ENCODE measurements around the gene L3MBTL2.
A peak's percentile ranks its signal among the peaks of the same experiment; 100 is the strongest.
"Not testable (repeated sequence)": the region's sequence is repeated elsewhere in the genome, so short reads cannot be mapped to it uniquely, and the experiment has no call there.

The L3MBTL2 gene

DNA sequence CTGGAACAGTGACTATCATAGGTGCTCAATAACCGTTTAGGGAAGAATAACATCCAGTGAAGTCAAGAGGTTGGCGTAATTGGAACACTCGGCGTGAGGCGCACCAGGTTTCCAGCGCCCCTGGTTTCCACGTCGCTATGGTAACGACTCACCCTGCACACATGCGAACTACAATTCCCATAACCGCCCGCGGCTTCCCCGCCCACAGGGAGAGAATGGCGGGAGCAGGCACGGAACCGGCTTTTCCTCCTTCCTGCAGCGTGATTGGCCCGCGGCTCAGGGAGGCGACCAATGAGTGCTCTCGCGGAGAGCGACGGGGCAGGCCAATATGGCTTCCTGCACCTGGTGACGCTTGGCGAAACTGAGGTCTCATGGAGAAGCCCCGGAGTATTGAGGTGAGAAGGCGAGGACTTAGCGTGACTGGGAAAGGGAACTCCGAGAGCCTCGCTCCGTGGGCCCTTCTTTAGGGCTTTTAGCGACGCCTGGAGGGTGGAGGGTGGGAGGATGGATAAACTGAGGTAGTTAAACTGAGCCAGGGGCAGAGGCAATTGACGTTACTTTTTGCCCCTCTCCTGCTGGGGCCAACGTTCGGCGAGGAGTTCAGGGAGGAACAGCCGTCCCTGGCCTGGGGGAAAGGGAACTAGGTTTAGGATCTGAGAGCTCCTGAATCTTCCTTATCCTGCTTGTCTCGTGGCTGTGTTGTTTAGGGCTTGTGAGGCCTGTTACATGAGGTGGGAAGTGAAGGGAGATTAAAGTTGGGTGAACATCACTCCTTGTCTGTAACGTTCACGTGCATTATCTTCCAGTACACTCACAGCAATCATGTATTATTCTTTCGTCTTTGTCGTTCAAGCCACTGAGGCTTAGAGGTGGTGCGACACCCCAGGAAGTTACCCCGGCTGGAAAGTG lies at the start of gene L3MBTL2:
L3MBTL2 (plus strand) TSS at position 321 of the 909 bp plus-strand sequence; CDS start at position 372, 51 bp downstream.
- DNase-seq: peak; percentile 95 to 97

DNA sequence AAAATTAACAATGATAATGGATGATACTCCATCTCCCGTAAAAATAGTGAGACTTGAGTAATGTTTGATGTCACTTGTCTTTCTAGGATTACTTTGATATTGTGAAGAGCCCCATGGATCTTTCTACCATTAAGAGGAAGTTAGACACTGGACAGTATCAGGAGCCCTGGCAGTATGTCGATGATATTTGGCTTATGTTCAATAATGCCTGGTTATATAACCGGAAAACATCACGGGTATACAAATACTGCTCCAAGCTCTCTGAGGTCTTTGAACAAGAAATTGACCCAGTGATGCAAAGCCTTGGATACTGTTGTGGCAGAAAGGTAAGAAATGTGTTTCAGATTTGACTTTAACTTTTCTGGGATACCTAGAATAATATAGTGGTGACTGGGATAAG lies 48.0 kb upstream of the L3MBTL2 start:
- DNase-seq: no peak

DNA sequence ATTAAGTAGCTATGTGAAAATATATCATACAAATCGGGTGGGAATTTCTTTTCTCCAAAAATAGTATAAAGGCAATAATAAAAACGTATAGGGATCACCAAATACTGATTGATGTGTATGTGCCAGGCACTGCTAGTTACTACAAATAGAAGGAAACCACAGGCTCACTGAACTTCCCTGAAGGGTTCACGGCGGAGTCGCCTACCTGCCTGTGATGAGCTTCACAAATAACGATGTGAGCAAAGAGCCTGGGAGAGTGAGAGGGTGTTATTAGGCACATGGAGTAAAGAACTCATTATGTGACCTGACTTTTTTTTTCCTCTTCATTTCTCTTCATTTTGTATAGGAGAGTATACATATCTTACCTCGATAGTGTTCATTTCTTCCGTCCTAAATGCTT lies 36.0 kb upstream of the L3MBTL2 start:
- DNase-seq: no peak

DNA sequence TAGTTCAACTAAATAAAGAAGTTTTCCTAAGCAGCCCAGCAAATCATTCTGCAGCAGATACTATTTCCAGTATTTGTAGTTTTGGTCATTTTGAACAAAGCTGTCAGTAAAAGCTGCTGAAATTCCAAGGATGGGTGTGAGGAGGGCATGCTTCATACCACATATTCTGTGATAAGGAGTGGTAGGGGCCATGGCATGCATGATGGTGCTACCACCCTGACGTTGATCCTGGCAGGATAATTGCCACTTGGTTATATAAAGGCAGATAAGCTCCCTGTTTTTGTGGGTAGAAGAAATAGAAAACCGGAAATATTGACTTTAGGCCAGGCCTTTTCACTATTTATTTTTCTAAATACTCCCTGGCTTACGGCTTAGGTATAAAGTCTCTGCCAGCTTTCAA lies 33.1 kb upstream of the L3MBTL2 start:
- no peak for DNase-seq

DNA sequence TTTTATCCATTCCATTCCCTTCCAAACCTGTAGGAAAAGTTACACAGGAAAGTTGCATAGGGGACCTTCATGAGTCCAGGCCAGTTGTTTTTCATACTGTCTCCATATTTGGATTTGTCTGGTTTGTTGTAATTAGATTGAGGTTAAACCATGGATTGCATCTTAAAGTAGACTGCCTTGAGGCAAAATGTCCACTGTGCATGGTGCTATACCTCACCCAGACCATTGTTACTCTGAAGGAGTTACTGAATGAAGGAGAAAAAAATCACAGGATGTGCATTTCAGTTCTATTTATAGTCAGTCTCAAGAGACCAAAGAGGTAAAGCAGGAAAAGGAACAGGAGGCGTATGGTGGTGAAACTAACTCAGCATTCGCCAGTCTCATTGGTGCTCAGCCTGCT lies 29.6 kb upstream of the L3MBTL2 start:
- no peak for DNase-seq

DNA sequence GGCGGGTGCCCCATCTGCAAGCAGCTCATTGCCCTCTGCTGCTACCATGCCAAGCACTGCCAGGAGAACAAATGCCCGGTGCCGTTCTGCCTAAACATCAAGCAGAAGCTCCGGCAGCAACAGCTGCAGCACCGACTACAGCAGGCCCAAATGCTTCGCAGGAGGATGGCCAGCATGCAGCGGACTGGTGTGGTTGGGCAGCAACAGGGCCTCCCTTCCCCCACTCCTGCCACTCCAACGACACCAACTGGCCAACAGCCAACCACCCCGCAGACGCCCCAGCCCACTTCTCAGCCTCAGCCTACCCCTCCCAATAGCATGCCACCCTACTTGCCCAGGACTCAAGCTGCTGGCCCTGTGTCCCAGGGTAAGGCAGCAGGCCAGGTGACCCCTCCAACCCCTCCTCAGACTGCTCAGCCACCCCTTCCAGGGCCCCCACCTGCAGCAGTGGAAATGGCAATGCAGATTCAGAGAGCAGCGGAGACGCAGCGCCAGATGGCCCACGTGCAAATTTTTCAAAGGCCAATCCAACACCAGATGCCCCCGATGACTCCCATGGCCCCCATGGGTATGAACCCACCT lies 28.0 kb upstream of the L3MBTL2 start:
- no peak for DNase-seq

DNA sequence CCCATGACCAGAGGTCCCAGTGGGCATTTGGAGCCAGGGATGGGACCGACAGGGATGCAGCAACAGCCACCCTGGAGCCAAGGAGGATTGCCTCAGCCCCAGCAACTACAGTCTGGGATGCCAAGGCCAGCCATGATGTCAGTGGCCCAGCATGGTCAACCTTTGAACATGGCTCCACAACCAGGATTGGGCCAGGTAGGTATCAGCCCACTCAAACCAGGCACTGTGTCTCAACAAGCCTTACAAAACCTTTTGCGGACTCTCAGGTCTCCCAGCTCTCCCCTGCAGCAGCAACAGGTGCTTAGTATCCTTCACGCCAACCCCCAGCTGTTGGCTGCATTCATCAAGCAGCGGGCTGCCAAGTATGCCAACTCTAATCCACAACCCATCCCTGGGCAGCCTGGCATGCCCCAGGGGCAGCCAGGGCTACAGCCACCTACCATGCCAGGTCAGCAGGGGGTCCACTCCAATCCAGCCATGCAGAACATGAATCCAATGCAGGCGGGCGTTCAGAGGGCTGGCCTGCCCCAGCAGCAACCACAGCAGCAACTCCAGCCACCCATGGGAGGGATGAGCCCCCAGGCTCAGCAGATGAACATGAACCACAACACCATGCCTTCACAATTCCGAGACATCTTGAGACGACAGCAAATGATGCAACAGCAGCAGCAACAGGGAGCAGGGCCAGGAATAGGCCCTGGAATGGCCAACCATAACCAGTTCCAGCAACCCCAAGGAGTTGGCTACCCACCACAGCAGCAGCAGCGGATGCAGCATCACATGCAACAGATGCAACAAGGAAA lies 27.3 kb upstream of the L3MBTL2 start:
- no peak for DNase-seq

DNA sequence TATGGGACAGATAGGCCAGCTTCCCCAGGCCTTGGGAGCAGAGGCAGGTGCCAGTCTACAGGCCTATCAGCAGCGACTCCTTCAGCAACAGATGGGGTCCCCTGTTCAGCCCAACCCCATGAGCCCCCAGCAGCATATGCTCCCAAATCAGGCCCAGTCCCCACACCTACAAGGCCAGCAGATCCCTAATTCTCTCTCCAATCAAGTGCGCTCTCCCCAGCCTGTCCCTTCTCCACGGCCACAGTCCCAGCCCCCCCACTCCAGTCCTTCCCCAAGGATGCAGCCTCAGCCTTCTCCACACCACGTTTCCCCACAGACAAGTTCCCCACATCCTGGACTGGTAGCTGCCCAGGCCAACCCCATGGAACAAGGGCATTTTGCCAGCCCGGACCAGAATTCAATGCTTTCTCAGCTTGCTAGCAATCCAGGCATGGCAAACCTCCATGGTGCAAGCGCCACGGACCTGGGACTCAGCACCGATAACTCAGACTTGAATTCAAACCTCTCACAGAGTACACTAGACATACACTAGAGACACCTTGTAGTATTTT lies 26.6 kb upstream of the L3MBTL2 start:
- DNase-seq: no peak

DNA sequence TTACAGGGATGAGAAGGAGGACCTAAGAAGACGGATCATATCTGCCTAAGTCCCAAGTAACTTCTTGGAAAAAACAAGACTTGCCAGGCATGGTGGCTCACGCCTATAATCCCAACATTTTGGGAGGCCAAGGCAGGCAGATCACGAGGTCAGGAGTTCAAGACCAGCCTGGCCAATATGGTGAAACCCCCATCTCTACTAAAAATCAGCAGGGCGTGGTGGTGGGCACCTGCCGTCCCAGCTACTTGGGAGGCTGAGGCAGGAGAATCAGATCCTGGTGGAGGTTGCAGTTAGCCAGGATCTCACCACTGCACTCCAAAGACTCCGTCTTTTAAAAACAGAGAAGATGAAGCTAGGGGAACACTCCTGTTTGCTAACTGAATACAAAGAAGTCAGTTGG lies 24.8 kb upstream of the L3MBTL2 start:
- not testable (repeated sequence) for DNase-seq

DNA sequence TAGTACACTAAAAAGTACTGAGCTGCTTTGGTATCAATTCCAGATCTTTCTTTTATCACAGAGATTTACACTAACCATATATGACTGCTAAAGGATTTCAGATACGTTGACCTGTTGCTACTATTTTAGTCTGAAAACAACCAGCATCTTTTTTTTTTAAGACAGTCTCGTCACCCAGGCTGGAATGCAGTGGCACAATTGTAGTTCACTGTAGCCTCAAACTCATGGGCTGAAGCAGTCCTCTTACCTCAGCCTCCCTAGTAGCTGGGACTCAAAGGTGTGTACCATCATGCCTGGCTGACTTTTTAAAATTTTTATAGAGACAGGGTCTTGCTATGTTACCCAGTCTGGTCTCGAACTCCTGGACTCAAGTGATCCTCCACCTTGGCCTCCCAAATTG lies 24.2 kb upstream of the L3MBTL2 start:
- no peak for DNase-seq

DNA sequence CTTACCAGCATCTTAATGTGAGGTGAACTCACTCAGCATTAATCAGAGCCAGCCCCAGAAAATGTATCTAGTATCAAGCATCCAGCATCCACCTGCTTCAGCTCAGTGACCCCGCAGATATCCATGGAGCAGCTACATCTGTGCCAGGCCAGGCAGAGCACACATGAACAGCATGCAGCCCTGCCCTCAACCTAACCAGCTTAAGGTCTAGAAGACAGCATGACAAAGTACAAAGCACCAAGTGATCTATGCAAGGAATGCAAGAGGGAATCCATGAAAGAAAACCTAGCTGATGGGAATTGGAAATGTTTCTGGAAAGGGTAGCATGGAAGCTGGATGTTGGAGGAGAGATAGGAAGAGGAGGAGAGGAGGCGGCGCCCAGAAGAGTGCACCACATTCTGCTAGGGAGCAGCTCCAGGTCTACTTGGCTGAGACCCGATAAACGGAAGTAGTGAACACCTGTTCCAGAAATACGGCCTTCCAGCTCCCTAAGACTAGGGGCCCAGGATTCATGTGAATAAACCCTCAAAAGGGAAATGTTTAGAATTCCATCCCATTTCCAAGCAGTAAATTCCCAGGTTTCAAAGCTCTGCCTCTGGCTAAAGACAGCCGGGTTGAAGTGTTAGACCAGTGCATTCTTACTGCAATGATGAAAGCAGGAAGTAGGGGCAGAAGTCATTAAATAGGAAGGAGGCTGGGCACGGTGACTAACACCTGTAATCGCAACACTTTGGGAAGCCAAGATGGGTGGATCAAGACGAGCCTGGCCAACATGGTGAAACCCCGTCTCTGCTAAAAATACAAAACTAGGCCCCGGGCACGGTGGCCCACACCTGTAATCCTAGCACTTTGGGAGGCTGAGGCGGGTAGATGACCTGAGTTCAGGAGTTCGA lies 23.5 kb upstream of the L3MBTL2 start:
- DNase-seq: no peak

DNA sequence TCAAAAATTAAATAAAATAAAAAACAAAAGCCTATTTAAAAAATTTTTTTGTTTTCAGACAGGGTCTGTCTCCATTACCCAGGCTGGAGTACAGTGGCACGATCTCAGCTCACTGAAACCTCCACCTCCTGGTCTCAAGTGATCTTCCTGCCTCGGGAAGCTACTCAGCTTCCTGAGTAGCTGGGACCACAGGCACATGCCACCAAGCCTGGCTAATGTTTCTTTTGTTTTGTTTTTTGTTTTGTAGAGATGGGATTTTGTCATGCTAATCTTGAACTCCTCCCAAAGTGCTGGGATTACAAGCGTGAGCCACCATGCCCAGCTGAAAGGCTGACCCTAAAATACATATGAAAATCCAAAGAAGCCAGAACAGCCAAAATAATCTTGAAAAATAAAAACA lies 20.4 kb upstream of the L3MBTL2 start:
- no peak for DNase-seq

DNA sequence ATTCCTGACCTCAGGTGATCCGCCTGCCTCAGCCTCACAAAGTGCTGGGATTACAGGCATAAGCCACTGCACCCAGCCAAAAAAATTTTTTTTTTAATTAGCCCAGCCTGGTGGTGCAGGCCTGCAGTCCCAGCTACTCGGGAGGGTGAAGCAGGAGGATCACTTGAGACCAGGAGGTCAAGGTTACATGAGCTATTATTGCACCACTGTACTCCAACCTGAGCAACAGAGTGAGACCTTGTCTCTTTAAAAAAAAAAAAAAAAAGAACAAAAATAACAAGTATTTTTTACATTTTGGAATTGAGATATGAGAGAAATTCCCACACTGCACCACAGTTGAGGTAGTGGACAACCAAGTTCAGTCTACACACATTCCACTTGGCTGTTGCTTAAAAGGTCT lies 13.6 kb upstream of the L3MBTL2 start:
- no peak for DNase-seq

DNA sequence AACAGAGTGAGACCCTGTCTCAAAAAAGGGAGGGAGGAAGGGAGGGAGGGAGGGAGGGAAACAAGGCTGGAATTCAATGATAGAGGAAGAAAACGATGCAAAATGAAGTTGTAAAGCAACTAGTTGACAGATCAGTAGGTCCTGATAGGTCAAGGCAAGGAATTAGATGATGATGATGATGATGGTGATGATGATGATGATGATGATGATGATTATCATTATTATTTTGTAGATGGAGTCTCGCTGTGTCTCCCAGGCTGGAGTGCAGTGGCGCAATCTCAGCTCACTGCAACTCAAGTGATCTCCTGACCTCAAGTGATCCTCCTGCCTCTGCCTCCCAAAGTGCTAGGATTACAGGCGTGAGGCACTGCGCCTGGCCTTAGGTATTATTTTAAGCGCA lies 11.3 kb upstream of the L3MBTL2 start:
- DNase-seq: no peak

DNA sequence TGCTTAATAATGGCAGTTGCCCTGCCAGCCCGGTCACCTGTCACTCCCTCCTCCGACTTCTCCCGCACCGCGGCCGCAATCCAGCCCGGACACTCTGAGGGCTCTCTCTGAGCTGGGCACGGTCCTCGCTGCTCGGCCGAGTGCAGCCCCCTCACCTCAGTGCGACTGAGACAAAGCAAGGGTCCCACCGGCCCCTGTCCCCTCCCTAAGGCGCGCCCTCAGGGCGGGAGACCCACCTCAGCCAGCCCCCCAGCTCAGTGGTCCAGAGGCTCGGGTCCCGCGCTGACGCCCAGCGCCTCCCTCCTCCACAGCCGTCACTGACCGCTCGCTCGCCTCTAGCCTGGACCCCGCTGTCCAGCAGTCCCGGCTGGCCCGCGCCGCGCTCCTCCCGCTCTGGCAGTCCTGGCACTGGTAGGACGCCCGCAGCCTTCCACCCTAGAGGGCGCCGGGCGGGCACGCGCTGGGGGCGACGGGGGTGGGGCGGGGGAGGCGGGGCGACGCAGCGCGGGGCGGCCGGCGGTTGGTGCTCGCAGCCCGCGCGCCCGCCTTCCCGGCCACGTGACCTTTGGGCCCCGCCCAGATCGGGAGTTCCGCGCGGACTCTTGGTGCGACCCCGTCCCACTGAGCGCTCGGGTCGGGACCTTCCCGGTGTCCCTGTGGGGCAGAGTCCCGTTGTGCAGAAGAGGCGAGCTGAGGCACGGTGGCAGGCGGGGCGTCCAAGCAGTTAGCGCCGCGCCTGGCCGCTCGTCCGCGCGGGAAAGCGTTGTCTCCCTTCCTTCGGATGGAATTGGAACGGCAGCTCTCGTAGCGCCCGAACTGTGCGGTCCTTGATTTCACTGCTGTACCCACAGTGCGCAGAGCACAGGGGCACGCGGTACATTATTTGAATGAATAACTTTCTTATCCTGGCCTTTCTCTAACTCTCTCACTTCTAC lies 7.8 kb upstream of the L3MBTL2 start:
- DNase-seq: peak; percentile 76 to 78

DNA sequence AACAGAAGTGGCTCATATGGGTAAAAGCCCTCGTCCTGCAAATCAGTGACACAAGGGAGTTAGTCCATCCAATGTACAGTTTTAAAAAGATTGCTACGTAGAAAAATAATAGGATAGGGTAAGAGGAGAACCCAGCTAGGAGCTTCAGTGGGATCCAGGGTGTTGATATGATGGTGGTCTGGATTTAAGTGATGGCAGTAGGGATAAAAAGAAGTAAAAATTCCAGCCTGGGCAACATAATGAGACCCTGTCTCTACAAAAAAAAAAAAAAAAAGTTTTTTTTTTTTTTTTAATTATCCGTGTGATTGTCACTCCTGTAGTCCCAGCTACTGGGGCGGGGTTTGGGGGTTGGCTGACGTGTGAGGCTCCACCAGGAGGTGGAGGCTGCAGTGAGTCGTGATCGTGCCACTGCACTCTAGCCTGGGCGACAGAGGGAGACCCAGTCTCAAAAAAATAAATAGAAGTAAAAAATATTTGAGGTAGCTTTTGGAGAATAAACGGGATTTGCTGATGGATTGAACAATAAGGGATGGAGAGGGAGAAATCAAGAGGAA lies 7.0 kb upstream of the L3MBTL2 start:
- DNase-seq: peak in 1 of 2 donors; percentile 50

DNA sequence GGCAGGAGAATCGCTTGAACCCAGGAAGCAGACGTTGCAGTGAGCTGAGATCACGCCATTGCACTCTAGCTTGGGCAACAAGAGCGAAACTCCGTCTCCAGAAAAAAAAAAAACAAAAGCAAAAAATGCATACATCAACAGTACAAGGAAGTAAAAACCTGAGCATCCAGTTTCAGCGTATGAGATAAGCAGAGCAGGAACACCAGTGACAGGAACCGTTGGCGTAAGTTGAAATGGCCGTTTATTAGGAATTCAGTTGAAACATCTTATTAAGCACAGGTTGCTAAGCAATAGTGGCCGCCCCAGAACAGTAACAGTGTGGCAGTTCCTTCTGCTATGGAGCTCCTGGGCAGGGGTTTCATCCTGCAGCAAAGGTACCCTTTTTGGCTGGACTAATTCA lies 4.0 kb upstream of the L3MBTL2 start:
- DNase-seq: no peak

DNA sequence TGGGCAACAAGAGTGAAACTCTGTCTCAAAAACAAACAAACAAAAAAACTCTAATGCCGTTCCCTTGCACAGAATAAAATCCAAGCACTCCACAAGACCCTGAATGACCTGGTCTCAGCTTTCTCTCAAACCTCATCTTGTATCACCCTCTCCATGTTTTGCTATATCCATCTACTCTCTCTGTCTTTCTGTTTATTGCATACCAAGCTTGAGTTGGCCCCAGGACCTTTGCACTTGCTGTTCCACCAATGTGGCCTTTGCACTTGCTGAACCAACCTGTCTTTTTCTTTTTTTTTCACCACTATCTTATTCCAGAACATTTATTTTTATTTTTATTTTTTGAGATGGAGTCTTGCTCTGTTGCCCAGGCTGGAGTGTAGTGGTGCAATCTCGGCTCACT lies 2.0 kb upstream of the L3MBTL2 start:
- no peak for DNase-seq

DNA sequence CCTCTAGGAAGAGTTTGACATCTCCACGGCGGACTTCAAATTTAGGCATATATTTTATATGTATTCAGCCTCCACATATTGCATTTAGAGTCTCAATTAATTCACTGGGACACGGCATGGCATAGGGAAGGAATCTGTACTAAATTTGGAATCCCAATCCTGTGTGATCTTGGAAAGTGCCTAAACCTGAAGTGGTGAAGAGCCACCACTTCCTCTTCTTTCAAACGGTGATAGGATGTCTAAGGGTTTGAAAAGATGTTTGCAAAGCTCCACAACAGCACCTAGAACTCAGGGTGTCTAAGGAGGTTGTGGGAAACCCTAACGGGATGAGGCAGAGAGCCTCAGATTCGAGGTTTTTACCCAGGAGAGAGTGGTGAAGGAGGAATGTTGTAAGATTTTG lies 1.0 kb upstream of the L3MBTL2 start:
- DNase-seq: no peak

DNA sequence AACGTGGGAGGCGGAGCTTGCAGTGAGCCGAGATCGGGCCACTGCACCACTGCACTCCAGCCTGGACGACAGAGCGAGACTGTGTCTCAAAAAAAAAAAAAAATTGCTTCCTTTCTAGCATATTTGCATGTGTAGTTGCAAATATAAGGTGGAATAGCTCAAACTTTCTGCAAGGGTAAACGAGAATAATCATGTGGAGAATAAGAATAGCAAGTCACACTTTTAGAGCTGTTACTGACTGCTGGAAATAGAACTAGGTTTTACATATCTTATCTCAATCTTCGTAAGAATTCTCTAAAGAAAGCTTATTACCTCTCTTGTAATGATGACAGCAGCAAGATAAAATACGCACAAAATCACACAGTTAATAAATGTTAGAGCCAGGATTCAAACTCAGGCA lies 1.6 kb downstream of the L3MBTL2 start:
- no peak for DNase-seq

DNA sequence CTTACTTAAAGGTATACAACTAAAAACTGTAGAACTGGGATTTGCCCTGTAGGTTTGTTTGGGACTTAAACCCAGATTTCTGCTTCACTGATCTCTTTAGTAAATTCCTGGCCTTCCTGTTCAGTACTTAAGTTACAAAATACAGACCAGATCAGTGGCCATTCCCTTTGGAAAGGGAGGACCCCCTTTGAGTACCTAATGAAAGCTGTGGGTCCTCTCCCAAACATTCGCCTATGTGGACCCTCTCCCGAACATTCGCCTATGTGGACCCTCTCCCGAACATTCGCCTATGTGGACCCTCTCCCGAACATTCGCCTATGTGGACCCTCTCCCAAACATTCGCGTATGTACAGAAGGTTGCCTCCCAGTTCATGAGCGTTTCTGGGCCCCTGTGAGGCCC lies 10.3 kb downstream of the L3MBTL2 start:
- no peak for DNase-seq

Measured in stimulated activated CD4-positive, alpha-beta T cell treated with anti-CD3 and anti-CD28 coated beads, Interleukin-2, amount 100 ng/mL, for 48 hours (primary cell).